Forelimb muscle (tissue), 1 donor: ENCODE measurements around the gene LMBR1. TPM values are rescaled to one million over a fixed set of nuclear protein-coding genes. Genes with fewer than 3 reads are reported as not detected.
"Not testable (repeated sequence)": the region's sequence is repeated elsewhere in the genome, so short reads cannot be mapped to it uniquely, and the experiment has no call there.

ENCODE experiments used
- DNase-seq: peaks from one replicate; pipeline ENCODE4 v3.0.0-alpha.2; 2013; ENCODE audit warnings: low read depth
- polyA plus RNA-seq: library from polyadenylated mRNA; unstranded; fragments of 120-200 nt; gene quantifications from one replicate; pipeline ENCODE4 v1.2.1, GENCODE V29; 2013; ENCODE audit not compliant: insufficient read length

The LMBR1 gene
- polyA plus RNA-seq, 1 donor, result 31.7 TPM

DNA sequence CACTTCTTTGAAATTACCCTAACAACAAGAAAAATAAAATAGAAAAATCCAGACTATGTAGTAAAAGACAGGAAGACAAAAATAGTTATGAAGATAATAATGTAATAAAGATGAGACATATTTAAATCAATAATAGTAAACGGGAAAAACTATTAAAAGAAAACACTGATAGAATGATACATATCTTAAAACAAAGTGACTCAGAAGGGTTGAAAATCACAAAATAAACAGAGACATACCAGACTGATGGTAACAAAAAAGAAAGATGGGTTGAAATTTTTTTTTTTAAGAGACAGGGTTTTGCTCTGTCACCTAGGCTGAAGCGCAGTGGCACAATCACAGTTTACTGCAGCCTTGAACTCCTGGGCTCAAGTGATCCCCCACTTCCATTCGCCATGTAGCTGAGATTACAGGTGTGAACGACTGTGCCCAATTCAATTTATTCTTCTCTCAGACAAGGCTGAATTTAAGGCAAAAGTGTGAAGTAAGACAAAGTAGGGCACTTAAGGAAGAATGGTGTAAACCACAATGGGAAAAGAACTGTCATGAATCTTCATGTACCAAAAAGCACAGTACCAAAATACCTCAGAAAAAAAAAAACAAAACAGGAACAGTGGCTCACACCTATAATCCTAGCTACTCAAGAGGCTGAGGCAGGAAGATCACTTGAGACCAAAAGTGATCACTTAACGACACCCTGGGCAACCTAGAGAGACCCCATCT is 47.4 kb downstream of the LMBR1 start:
- DNase-seq, result no peak

GRCh38 chr7:156843582-156843981 is 49.4 kb downstream of the LMBR1 start:
- not testable (repeated sequence) for DNase-seq

DNA sequence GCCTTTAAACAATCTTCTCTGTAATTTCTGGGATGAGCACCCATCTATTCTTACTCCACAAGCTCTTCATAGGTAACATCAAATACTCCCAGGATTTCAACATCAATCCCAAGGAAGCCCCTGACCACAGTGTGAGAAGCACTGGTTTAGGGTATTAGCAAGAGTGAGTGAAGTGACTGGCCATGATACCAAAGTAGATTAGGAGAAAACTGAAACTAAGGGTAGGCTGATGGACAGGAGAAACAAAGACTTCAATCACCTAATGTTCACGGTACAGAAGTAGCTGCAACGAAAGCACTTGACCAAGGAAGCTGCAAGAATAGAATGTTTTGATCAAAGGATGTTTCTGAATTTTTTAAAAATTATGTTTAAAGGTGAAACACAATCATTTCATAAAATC is 49.8 kb downstream of the LMBR1 start:
- DNase-seq, result no peak

DNA sequence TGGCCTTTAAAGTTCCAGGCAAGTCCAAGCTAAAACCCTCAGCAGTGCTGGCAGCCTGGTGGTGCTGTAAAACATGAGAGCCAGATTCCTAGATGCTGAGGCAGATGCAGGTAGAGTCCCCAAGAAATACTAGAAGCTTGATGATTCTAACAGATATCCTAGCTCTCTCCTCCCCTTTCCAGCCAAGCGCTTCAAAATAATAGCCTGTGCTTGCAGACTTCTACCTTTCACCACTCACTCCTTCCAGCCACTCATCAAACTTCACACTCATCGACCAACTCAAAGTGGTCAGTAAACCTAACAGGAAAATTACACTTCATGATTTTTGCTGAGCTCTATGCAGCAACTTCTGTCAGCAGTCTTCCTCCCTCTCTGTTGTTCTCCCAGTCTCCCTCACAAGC is 50.2 kb downstream of the LMBR1 start:
- no peak for DNase-seq

GRCh38 chr7:156842317-156842716 is 50.7 kb downstream of the LMBR1 start:
- no peak for DNase-seq

DNA sequence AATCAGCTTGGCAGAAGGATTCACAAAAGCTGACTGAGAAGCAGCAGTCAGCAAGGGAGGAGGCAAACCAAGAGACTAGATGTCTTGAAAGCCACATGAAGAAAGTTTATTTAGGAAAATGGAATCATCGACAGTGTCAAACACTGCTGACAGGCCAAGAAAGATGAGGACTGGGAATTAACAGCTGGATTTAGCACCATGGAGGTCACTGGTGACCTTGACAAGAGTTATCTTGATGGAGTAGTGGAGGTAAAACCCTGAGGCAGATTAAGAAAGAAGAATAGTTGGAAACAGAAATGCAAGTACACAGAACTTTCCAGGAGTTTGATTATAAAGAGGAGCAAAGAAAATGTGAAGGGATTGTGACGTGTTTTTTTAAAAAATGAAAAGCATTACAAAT is 51.5 kb downstream of the LMBR1 start:
- no peak for DNase-seq

DNA sequence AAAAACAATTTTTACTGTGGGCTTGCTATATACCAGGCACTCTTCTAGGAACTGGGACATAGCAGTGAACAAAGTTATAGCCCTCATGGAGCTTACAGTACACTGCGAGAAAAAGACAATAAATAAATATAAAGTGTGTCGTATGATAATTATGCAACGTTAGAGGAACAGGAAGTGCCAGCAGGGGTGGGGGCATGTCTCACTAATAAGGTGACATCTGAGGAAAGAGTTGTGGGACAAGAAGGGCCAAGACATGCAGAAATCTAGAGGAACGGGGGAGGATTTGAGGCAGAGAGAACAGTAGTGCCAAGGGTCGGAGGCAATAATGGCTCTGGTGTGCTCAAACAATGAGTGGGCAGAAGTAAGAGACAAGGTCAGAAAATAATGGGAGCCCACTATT is 52.8 kb downstream of the LMBR1 start:
- DNase-seq, result no peak

- no peak for DNase-seq
Observed at GRCh38 chr7:156836443-156836842, 56.5 kb downstream of the LMBR1 start.

DNA sequence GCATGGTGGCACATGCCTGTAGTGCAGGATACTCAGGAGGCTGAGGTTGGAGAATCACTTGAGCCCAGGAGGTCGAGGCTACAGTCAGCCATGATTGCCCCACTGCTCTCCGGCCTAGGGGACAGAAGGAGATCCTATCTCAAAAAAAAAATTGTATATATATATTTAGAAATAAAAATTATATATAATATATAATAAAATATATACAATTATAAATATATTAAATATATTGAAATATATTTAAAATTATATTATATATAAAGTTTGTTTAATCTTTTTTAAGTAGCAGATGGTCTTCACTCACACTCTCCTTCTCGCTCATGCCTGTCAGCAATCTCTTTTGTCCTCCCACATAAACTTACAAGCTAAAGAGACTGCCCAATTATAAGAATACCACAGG is 58.5 kb downstream of the LMBR1 start:
- no peak for DNase-seq

- DNase-seq, result no peak
Observed at GRCh38 chr7:156833312-156833711, 59.7 kb downstream of the LMBR1 start.

GRCh38 chr7:156832195-156832877 is 60.6 kb downstream of the LMBR1 start:
- no peak for DNase-seq

GRCh38 chr7:156829669-156830336 is 63.2 kb downstream of the LMBR1 start:
- DNase-seq, result no peak

GRCh38 chr7:156827587-156828203 is 65.3 kb downstream of the LMBR1 start:
- no peak for DNase-seq

- DNase-seq, result no peak
Observed at GRCh38 chr7:156823435-156823834, 69.5 kb downstream of the LMBR1 start.

GRCh38 chr7:156820445-156821063 is 72.4 kb downstream of the LMBR1 start:
- no peak for DNase-seq

GRCh38 chr7:156819733-156820295 is 73.2 kb downstream of the LMBR1 start:
- DNase-seq, result no peak

DNA sequence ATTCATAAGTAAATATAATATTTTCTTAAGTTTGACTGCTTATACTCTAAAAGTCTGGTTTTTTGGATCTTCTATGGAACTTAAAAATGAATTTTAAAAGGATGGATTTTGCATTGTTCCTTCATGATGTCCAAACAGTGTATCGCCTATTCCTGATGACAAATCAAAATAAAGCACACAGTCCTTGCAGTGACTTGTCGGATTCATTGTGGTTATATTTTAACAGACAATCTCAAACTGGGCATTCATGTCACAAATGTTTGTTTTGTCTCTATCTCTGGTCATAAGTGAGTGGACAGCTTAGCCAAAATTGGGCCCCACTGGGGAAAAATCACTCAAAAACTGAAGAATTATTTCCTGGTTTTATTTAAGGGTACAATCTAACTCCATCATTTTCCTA is 74.8 kb downstream of the LMBR1 start:
- no peak for DNase-seq

- peak; percentile 4 for DNase-seq
Observed at GRCh38 chr7:156816943-156817572, 75.9 kb downstream of the LMBR1 start.

DNA sequence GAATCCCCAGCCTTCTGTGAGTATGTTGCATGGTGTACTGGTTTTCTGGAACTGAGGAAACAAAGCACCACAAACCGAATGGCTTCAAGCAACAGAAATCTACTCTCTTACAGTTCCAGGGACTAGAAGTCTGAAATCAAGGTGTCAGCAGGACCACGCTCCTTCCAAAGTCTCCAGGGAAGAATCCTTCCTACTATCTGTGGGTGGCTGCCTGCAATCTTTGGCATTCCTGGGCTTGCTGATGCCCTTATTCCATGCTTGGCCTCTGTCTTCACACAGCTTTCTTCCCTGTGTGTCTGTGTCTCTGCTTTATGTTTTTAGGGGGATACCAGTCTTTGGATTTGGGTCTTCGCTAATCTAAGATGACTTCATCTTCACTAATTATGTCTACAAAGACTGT is 81.3 kb downstream of the LMBR1 start:
- no peak for DNase-seq

GRCh38 chr7:156803656-156804055 is 89.3 kb downstream of the LMBR1 start:
- not testable (repeated sequence) for DNase-seq

DNA sequence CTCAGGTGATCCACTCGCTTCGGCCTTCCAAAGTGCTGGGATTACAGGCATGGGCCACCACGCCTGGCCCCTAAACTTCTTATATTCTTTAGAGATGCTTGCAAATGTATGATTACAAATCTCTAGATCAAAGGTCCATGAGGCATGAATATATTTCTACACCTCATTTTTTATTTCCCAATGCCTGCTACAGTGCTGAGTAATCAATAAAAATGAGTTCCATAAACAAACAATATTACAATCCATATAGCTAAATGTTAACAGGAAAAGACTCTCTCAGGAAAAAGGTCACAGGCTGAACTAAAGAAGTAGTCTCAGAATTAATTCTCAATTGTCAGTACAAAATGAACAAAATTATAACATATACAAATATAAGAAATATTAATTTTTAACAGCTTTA is 90.8 kb downstream of the LMBR1 start:
- DNase-seq, result no peak
